Liver (tissue), 9 donors: ENCODE data around the gene OR1F1. TPM values are rescaled to one million over a fixed set of nuclear protein-coding genes. Genes with fewer than 3 reads are reported as not detected.

Experiments
- DNase-seq: peaks from one replicate; pipeline ENCODE4 v3.0.0-alpha.2; 2017; ENCODE audit warnings: low spot score
- H3K27ac ChIP-seq, 2 donors: one replicate each; pipeline ENCODE4 v1.7.0; 2013; ENCODE audit warnings: inconsistent platforms in 2 of 2, low read length in 2 of 2, control low read depth in 1 of 2, low read depth in 1 of 2, mild to moderate bottlenecking in 1 of 2
- H3K27me3 ChIP-seq, 4 donors: one replicate each; pipeline versions ENCODE4 v1.6.1 to v1.7.0; 2013; ENCODE audit warnings: low read length in 3 of 4, inconsistent platforms in 1 of 4, mild to moderate bottlenecking in 1 of 4, moderate library complexity in 1 of 4; ENCODE audit not compliant: control insufficient read depth in 4 of 4, insufficient read depth in 4 of 4
- H3K36me3 ChIP-seq, 4 donors: one replicate each; pipeline versions ENCODE4 v1.6.1 to v1.7.0; 2013; ENCODE audit warnings: low read length in 3 of 4, mild to moderate bottlenecking in 3 of 4, low read depth in 1 of 4, moderate library complexity in 1 of 4; ENCODE audit not compliant: control insufficient read depth in 4 of 4, insufficient read depth in 3 of 4
- H3K4me1 ChIP-seq, 4 donors: one replicate each; pipeline versions ENCODE4 v1.6.1 to v1.7.0; 2013; ENCODE audit warnings: low read length in 3 of 4, mild to moderate bottlenecking in 3 of 4, moderate library complexity in 1 of 4; ENCODE audit not compliant: control insufficient read depth in 4 of 4, insufficient read depth in 4 of 4
- H3K4me3 ChIP-seq, 3 donors: one replicate each; pipeline versions ENCODE4 v1.6.1 to v1.7.0; 2013; ENCODE audit warnings: low read length in 3 of 3, control low read depth in 1 of 3, low read depth in 1 of 3, mild to moderate bottlenecking in 1 of 3
- H3K9ac ChIP-seq, 2 donors: one replicate each; pipeline ENCODE4 v1.7.0; 2013; ENCODE audit warnings: low read length in 2 of 2, mild to moderate bottlenecking in 2 of 2, moderate library complexity in 2 of 2, control low read depth in 1 of 2, low read depth in 1 of 2
- H3K9me3 ChIP-seq, 4 donors: one replicate each; pipeline versions ENCODE4 v1.6.1 to v1.7.0; 2013; ENCODE audit warnings: low read length in 3 of 4; ENCODE audit not compliant: control insufficient read depth in 4 of 4
- FOXA1 ChIP-seq: IDR thresholded peaks from 2 replicates; pipeline ENCODE4 v1.6.1; 2016; ENCODE audit warnings: antibody characterized with exemption
- GABPA ChIP-seq, 2 donors: IDR thresholded peaks in 1 of 2; conservative IDR thresholded peaks in 1 of 2; 2 replicates each; pipeline ENCODE4 v1.6.1; 2016; ENCODE audit warnings: antibody characterized with exemption in 2 of 2, mild to moderate bottlenecking in 1 of 2, moderate library complexity in 1 of 2
- HNF4A ChIP-seq, 2 donors: conservative IDR thresholded peaks; 2 replicates each; pipeline ENCODE4 v1.6.1; 2016; ENCODE audit warnings: antibody characterized with exemption in 2 of 2, mild to moderate bottlenecking in 2 of 2
- HNF4G ChIP-seq: IDR thresholded peaks from 2 replicates; pipeline ENCODE4 v1.6.1; 2016; ENCODE audit warnings: antibody characterized with exemption
- RAD21 ChIP-seq, 2 donors: IDR thresholded peaks; 2 replicates each; pipeline ENCODE4 v1.6.1; 2016; ENCODE audit warnings: antibody characterized with exemption in 2 of 2, mild to moderate bottlenecking in 2 of 2
- RXRA ChIP-seq, 2 donors: IDR thresholded peaks; 2 replicates each; pipeline ENCODE4 v1.6.1; 2017 to 2018; ENCODE audit warnings: antibody characterized with exemption in 2 of 2, mild to moderate bottlenecking in 1 of 2
- TAF1 ChIP-seq: conservative IDR thresholded peaks from 2 replicates; pipeline ENCODE4 v1.6.1; 2016; ENCODE audit warnings: antibody characterized with exemption, mild to moderate bottlenecking
- WGBS: extraction: QIAGEN DNeasy Blood & Tissue Kit; methylation state at CpG from one replicate; pipeline ENCODE4 v1.1.7; 2013; 5-methylcytosine and 5-hydroxymethylcytosine counted together
- polyA plus RNA-seq, 2 donors: library from polyadenylated mRNA; stranded (reverse) in 1 of 2; unstranded in 1 of 2; fragments of 200-250 nt in 1 of 2; fragments of >200 nt in 1 of 2; fragmentation: Nextera tagmentation in 1 of 2; extraction: Ambion mirVana in 1 of 2; gene quantifications; one replicate each; pipeline versions ENCODE4 v1.2.1 to v1.2.3, GENCODE V29; 2013 to 2015
- total RNA-seq, 2 donors: library from RNA; depleted of rRNA; stranded (reverse); fragments of >200 nt; gene quantifications; one replicate each; pipeline ENCODE4 v1.2.3, GENCODE V29; 2014
- TF ChIP-seq, protein P1 (sequence below): IDR thresholded peaks from 2 replicates; pipeline ENCODE4 v1.6.1; 2016; ENCODE audit warnings: antibody characterized with exemption
- TF ChIP-seq, protein P2 (sequence below): IDR thresholded peaks from 2 replicates; pipeline ENCODE4 v1.6.1; 2016; ENCODE audit warnings: antibody characterized with exemption
- TF ChIP-seq, protein P3 (sequence below): fragments of 150-350 bp; IDR thresholded peaks from 2 replicates; pipeline ENCODE4 v1.5.1; 2017; ENCODE audit warnings: improper control_type of control experiment, low read depth, low read length; ENCODE audit not compliant: missing input control
- donor health status: healthy.
- donor health status: healthy.
- donor health status: healthy.
- donor health status: healthy.
- donor health status: healthy.

OR1F1 gene
- total and polyA plus RNA-seq, 4 donors: not detected

DNA sequence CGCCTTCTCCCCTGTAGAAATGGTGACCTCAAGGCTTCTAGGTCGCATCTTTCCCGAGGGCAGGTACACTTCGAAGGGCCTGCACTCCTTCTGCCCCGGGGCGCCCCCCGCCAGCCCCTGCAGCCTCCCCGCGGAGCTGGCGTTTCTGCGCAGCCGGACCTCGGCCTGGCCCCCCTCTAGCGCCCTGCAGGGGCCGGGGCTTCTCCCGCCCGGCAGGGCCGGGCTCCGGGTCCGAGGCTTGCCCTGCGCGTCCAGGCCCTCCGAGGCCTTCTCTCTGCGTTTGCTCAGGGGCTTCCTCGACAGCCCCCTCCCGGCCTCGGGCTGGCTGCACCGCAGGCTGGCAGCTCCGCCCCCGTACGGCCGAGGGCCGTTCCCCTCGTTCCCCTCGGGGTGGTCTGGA is 66.3 kb downstream of the OR1F1 start:
- 38% methylated on average over 35 of the region's 35 CpGs for WGBS
- no peak overlapping the region for H3K4me3 ChIP-seq

More for the DNA sequence above, 66.3 kb downstream of the OR1F1 start:
- no peaks in the 10 kb centered on the region for H3K36me3 ChIP-seq
- no peak overlapping the region for H3K27ac ChIP-seq
- no peak for DNase-seq
- H3K27me3 ChIP-seq: no peaks in the 10 kb centered on the region
- no peak overlapping the region for H3K9ac ChIP-seq
- H3K4me1 ChIP-seq: peaks cover 0 to 2% (median 1%) of the 10 kb centered on the region in 4 donors
- TF ChIP-seq RXRA (IDR thresholded peaks at IDR 0.05) (no peak), HNF4A (conservative IDR thresholded peaks at IDR 0.05) (no peak), GABPA (IDR thresholded peaks at IDR 0.05 in 1 of 2, conservative IDR thresholded peaks at IDR 0.05 in 1 of 2) (no peak), TAF1 (no peak), RAD21 (IDR thresholded peaks at IDR 0.05) (no peak), HNF4G (no peak), FOXA1 (no peak)
- TF ChIP-seq, protein P1, sequence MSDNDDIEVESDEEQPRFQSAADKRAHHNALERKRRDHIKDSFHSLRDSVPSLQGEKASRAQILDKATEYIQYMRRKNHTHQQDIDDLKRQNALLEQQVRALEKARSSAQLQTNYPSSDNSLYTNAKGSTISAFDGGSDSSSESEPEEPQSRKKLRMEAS: no peak
- TF ChIP-seq, protein P2, sequence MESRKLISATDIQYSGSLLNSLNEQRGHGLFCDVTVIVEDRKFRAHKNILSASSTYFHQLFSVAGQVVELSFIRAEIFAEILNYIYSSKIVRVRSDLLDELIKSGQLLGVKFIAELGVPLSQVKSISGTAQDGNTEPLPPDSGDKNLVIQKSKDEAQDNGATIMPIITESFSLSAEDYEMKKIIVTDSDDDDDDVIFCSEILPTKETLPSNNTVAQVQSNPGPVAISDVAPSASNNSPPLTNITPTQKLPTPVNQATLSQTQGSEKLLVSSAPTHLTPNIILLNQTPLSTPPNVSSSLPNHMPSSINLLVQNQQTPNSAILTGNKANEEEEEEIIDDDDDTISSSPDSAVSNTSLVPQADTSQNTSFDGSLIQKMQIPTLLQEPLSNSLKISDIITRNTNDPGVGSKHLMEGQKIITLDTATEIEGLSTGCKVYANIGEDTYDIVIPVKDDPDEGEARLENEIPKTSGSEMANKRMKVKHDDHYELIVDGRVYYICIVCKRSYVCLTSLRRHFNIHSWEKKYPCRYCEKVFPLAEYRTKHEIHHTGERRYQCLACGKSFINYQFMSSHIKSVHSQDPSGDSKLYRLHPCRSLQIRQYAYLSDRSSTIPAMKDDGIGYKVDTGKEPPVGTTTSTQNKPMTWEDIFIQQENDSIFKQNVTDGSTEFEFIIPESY: no peak
- TF ChIP-seq, protein P3, sequence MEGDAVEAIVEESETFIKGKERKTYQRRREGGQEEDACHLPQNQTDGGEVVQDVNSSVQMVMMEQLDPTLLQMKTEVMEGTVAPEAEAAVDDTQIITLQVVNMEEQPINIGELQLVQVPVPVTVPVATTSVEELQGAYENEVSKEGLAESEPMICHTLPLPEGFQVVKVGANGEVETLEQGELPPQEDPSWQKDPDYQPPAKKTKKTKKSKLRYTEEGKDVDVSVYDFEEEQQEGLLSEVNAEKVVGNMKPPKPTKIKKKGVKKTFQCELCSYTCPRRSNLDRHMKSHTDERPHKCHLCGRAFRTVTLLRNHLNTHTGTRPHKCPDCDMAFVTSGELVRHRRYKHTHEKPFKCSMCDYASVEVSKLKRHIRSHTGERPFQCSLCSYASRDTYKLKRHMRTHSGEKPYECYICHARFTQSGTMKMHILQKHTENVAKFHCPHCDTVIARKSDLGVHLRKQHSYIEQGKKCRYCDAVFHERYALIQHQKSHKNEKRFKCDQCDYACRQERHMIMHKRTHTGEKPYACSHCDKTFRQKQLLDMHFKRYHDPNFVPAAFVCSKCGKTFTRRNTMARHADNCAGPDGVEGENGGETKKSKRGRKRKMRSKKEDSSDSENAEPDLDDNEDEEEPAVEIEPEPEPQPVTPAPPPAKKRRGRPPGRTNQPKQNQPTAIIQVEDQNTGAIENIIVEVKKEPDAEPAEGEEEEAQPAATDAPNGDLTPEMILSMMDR: no peak
- H3K9me3 ChIP-seq: peaks cover 0 to 2% (median 0%) of the 10 kb centered on the region in 4 donors

Other genes with a start within 250 kb of the OR1F1 start
- gene KREMEN2, start 223.9 kb upstream of the OR1F1 start, total RNA-seq: not detected
- gene KREMEN2, start 223.9 kb upstream of the OR1F1 start, polyA plus RNA-seq: not detected
- gene PAQR4, start 218.9 kb upstream of the OR1F1 start, total RNA-seq: 1 to 10 TPM in 1 of 2 donors, under 1 TPM in 1; 0.92 to 9.9 TPM
- 1 to 10 TPM in 1 of 2 donors, under 1 TPM in 1; 0.63 to 3.0 TPM for gene PAQR4, start 218.9 kb upstream of the OR1F1 start, polyA plus RNA-seq
- gene PKMYT1, start 207.8 kb upstream of the OR1F1 start, total RNA-seq: 10 to 100 TPM in 1 of 2 donors, under 1 TPM in 1; 0.50 to 15.8 TPM
- gene PKMYT1, start 207.8 kb upstream of the OR1F1 start, polyA plus RNA-seq: 1 to 10 TPM; 1.7 to 3.4 TPM
- under 1 TPM; 0.05 to 0.25 TPM for gene CLDN9, start 175.3 kb upstream of the OR1F1 start, total RNA-seq
- under 1 TPM; 0.25 to 0.32 TPM for gene CLDN9, start 175.3 kb upstream of the OR1F1 start, polyA plus RNA-seq
- under 1 TPM in 1 of 2 donors, not detected in 1; 0.75 TPM for gene CLDN6, start 170.0 kb upstream of the OR1F1 start, total RNA-seq
- gene CLDN6, start 170.0 kb upstream of the OR1F1 start, polyA plus RNA-seq: not detected
- gene TNFRSF12A, start 167.8 kb upstream of the OR1F1 start, total RNA-seq: 1 to 10 TPM; 7.9 to 8.8 TPM
- gene TNFRSF12A, start 167.8 kb upstream of the OR1F1 start, polyA plus RNA-seq: 10 to 100 TPM in 1 of 2 donors, 1 to 10 TPM in 1; 9.4 to 35.5 TPM
- 1 to 10 TPM; 1.4 to 2.2 TPM for gene HCFC1R1, start 164.3 kb upstream of the OR1F1 start, total RNA-seq
- 10 to 100 TPM; 16.3 to 17.6 TPM for gene HCFC1R1, start 164.3 kb upstream of the OR1F1 start, polyA plus RNA-seq
- gene THOC6, start 164.2 kb upstream of the OR1F1 start, total RNA-seq: 10 to 100 TPM; 12.6 to 14.8 TPM
- gene THOC6, start 164.2 kb upstream of the OR1F1 start, polyA plus RNA-seq: 10 to 100 TPM; 10.8 TPM
- under 1 TPM in 1 of 2 donors, not detected in 1; 0.59 TPM for gene BICDL2, start 151.3 kb upstream of the OR1F1 start, total RNA-seq
- under 1 TPM; 0.15 to 0.33 TPM for gene BICDL2, start 151.3 kb upstream of the OR1F1 start, polyA plus RNA-seq
- gene MMP25, start 141.6 kb upstream of the OR1F1 start, total RNA-seq: 1 to 10 TPM in 1 of 2 donors, under 1 TPM in 1; 0.47 to 2.7 TPM
- gene MMP25, start 141.6 kb upstream of the OR1F1 start, polyA plus RNA-seq: 1 to 10 TPM in 1 of 2 donors, under 1 TPM in 1; 0.57 to 1.3 TPM
- gene IL32, start 122.6 kb upstream of the OR1F1 start, total RNA-seq: 100 to 1,000 TPM in 1 of 2 donors, 1 to 10 TPM in 1; 8.6 to 328 TPM
- gene IL32, start 122.6 kb upstream of the OR1F1 start, polyA plus RNA-seq: 100 to 1,000 TPM in 1 of 2 donors, 10 to 100 TPM in 1; 93.4 to 300 TPM
- not detected for gene ZSCAN10, start 88.9 kb upstream of the OR1F1 start, total RNA-seq
- gene ZSCAN10, start 88.9 kb upstream of the OR1F1 start, polyA plus RNA-seq: not detected
- gene ZNF205, start 75.6 kb upstream of the OR1F1 start, total RNA-seq: 1 to 10 TPM; 4.1 to 6.9 TPM
- gene ZNF205, start 75.6 kb upstream of the OR1F1 start, polyA plus RNA-seq: 1 to 10 TPM; 2.0 to 5.9 TPM
- gene ZNF213, start 53.2 kb upstream of the OR1F1 start, total RNA-seq: 1 to 10 TPM; 1.9 to 4.5 TPM
- gene ZNF213, start 53.2 kb upstream of the OR1F1 start, polyA plus RNA-seq: 1 to 10 TPM in 1 of 2 donors, under 1 TPM in 1; 0.56 to 1.6 TPM
- gene ZNF200, start 47.0 kb downstream of the OR1F1 start, total RNA-seq: 1 to 10 TPM; 4.5 to 5.3 TPM
- gene ZNF200, start 47.0 kb downstream of the OR1F1 start, polyA plus RNA-seq: 1 to 10 TPM; 1.8 to 2.3 TPM
- gene MEFV, start 68.4 kb downstream of the OR1F1 start, total RNA-seq: 1 to 10 TPM; 1.2 to 3.3 TPM
- under 1 TPM; 0.33 to 0.36 TPM for gene MEFV, start 68.4 kb downstream of the OR1F1 start, polyA plus RNA-seq
- gene ZNF263, start 95.3 kb downstream of the OR1F1 start, total RNA-seq: 10 to 100 TPM; 17.2 to 27.3 TPM
- gene ZNF263, start 95.3 kb downstream of the OR1F1 start, polyA plus RNA-seq: 1 to 10 TPM; 6.3 to 9.4 TPM
- gene TIGD7, start 117.2 kb downstream of the OR1F1 start, total RNA-seq: 1 to 10 TPM; 1.8 to 2.6 TPM
- under 1 TPM; 0.58 to 0.71 TPM for gene TIGD7, start 117.2 kb downstream of the OR1F1 start, polyA plus RNA-seq
- gene ZNF75A, start 117.3 kb downstream of the OR1F1 start, total RNA-seq: 10 to 100 TPM; 11.0 to 17.2 TPM
- gene ZNF75A, start 117.3 kb downstream of the OR1F1 start, polyA plus RNA-seq: 1 to 10 TPM; 4.9 to 8.6 TPM
- under 1 TPM; 0.08 to 0.19 TPM for gene OR2C1, start 167.7 kb downstream of the OR1F1 start, total RNA-seq
- not detected for gene OR2C1, start 167.7 kb downstream of the OR1F1 start, polyA plus RNA-seq
- gene ZSCAN32, start 212.8 kb downstream of the OR1F1 start, total RNA-seq: 1 to 10 TPM; 6.1 to 7.7 TPM
- gene ZSCAN32, start 212.8 kb downstream of the OR1F1 start, polyA plus RNA-seq: 1 to 10 TPM; 4.2 to 5.9 TPM
- 1 to 10 TPM; 4.2 to 4.6 TPM for gene ZNF174, start 213.0 kb downstream of the OR1F1 start, total RNA-seq
- 1 to 10 TPM; 3.8 to 4.1 TPM for gene ZNF174, start 213.0 kb downstream of the OR1F1 start, polyA plus RNA-seq